ENCODE results near the gene SUGCT.
"Not testable (repeated sequence)": the region's sequence is repeated elsewhere in the genome, so short reads cannot be mapped to it uniquely, and the experiment has no call there.

The SUGCT gene

DNA sequence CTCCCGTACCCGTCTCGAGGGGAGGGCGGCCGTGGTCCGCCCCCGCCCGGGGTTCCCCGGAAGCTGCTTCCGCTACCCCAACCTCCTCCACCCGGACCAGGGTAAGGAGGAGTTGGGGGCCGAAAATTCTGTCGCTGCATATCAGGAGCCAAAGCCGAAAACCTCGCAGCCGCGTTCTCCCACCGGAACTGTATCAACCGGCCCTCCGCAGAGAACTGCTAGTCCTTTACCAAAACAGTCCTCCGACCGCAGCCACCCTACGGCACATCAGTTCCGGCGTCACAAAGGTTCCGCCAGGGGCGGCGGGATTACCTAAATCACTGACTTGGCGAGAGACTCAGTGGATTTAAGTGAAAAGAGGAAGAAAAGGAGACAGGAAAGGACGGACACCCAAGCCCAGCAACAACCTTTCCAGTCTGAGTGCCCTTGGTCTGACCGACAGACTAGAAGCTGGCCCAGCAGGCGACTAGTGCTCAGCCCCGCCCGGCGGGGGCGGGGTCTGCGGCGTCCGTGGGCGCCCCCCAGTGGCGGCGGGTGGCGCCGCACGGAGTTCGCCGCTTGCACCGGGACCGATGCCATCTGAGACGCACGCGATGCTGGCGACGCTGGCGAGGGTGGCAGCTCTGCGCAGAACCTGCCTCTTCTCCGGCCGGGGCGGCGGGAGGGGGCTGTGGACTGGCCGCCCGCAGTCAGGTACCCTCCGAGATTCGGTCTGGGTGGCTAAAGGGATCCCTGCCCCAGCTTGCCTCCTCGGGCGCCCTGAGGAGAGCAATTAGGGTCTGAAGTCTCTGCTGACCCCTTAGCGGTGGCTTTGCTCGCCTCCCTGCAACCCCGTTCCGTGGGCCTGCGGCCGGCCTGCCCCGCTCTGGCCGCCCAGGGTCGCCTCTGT is at the start of gene SUGCT, which contains the start of gene MPLKIP:
TSS of gene SUGCT (plus strand) at position 578 of the 889 bp plus-strand sequence.
TSS of gene MPLKIP (minus strand) at position 195 of the 889 bp plus-strand sequence. CDS start at position 140, 55 bp downstream.
- DNase-seq (ENCODE audit: low spot score): peak; percentile 88

GRCh38 chr7:40092182-40092581 is 42.6 kb upstream of the SUGCT start:
- DNase-seq (ENCODE audit: low spot score): no peak

GRCh38 chr7:40093631-40094350 is 41.0 kb upstream of the SUGCT start:
- DNase-seq (ENCODE audit: low spot score): no peak

GRCh38 chr7:40095230-40095629 is 39.6 kb upstream of the SUGCT start:
- DNase-seq (ENCODE audit: low spot score): no peak

DNA sequence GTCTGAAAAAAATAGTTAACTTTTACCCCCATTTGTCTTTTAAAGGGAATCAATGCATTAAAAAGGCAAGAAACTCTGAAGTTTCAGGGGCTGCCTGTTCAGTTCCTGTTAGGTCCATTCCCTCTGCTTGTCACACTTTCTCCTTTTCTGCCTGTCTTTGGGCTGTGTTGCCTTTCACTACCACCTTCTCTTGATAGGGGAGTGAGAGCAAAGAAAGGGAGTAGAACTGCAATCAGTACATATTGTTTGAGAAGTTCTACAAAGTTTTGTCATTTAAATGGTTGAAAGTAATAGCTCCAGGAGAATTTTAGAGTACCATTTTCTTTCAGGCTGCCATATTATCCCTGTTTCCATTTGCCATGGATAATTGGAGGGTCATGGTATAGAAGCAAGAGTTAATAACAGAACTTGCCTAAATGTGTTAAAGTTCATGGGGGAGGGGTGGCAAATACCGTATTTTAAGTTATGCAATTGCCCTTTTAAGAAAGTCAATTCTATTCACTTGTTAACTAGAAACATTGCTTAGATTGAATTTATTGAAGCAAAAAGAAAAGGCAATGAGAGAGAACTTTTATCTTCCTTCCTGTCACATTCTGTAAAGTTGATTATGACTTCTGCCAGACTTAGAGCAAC is 39.0 kb upstream of the SUGCT start:
- no peak for DNase-seq (ENCODE audit: low spot score)

- DNase-seq (ENCODE audit: low spot score): no peak
Measured at GRCh38 chr7:40097728-40098127, 37.1 kb upstream of the SUGCT start.

DNA sequence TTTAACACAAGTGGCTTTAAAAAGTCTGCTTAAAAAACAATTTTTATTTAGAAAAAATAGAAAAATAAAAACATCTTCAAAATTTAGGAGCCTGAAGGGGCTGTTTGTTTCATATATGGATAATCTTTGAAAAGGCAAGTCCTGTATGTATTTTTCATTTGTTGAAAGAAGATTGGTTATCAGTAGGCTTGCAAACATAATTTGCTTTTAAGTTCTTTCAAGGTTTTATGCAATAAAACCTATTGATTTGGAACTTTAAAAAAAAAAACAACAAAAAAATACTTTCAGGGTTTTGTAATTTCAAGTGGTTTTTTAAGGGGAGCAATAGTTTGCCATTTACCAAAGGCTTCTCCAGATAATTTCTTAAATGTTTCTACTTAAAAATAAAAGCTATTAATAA is 36.0 kb upstream of the SUGCT start:
- DNase-seq (ENCODE audit: low spot score): no peak

DNA sequence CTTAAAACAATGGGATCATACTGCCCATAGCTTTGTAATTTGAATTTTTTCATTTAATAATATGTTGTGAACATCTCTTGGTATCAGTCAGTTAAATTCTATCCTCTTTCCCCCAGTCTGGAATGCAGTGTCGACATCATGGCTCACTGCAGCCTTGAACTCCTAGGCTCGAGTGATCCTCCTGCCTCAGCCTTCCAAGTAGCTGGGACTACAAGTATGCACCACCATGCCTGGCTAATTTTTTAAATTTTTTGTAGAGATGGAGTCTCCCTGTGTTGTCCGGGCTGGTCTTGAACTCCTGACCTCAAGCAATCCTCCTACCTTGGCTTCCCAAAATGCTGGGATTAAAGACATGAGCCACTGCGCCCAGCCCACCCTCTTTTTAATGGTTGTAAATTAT is 35.0 kb upstream of the SUGCT start:
- no peak for DNase-seq (ENCODE audit: low spot score)

GRCh38 chr7:40101201-40101600 is 33.6 kb upstream of the SUGCT start:
- DNase-seq (ENCODE audit: low spot score): no peak

GRCh38 chr7:40102897-40103296 is 31.9 kb upstream of the SUGCT start:
- no peak for DNase-seq (ENCODE audit: low spot score)

- no peak for DNase-seq (ENCODE audit: low spot score)
Measured at GRCh38 chr7:40105879-40106473, 28.8 kb upstream of the SUGCT start.

DNA sequence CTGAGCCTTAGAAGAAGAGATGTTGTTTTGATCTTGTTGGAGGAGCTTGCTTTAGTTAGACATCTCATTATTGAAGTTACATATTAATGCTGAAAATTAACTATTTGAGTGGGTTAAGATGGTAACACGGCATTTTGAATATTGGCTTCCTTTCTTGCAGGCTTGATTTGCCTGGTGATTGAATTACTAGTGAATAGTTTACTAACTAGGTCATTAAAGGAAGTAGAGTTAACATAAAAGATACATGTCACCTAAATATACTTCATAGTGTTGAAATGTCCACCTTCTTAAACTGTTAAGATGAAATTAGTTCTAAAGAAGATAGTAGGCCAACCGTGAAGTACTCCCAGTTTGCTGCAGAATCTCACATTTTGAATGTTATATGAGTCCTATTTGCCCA is 18.9 kb upstream of the SUGCT start:
- no peak for DNase-seq (ENCODE audit: low spot score)

GRCh38 chr7:40117199-40117598 is 17.6 kb upstream of the SUGCT start:
- not testable (repeated sequence) for DNase-seq (ENCODE audit: low spot score)

- not testable (repeated sequence) for DNase-seq (ENCODE audit: low spot score)
Measured at GRCh38 chr7:40118201-40118600, 16.6 kb upstream of the SUGCT start.

DNA sequence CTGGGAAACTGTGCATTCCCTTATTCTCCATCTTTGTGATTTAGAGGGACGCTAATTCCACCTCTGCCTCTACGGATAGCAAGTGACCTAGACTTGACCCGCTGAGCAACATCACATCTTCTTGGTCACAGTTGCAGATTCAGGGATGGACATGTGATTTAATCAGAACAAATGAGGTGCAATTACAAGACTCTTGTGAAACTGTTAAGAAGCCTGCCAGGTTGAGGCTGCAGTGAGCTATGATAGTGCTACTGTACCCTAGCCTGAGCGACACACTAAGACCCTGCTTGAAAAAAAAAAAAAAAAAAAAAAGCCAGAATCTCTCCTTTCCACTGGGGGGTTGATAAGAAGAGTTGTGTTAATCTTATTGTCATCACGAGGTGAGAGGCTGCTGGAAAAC is 14.8 kb upstream of the SUGCT start:
- DNase-seq (ENCODE audit: low spot score): no peak

GRCh38 chr7:40122100-40122939 is 12.5 kb upstream of the SUGCT start:
- DNase-seq (ENCODE audit: low spot score): not testable (repeated sequence)

GRCh38 chr7:40122940-40123254 is 11.9 kb upstream of the SUGCT start:
- DNase-seq (ENCODE audit: low spot score): no peak

GRCh38 chr7:40133561-40134427 is 1.0 kb upstream of the SUGCT start:
- DNase-seq (ENCODE audit: low spot score): no peak

GRCh38 chr7:40135317-40135610 is 459 bp downstream of the SUGCT start:
- DNase-seq (ENCODE audit: low spot score): no peak

GRCh38 chr7:40137563-40137962 is 2.8 kb downstream of the SUGCT start:
- DNase-seq (ENCODE audit: low spot score): no peak

- DNase-seq (ENCODE audit: low spot score): no peak
Measured at GRCh38 chr7:40138973-40139372, 4.2 kb downstream of the SUGCT start.

All from SW480 (cell line).